ENCODE measurements around the gene CTDSPL. TPM values are rescaled to one million over a fixed set of nuclear protein-coding genes. Genes with fewer than 3 reads are reported as not detected.

Gene CTDSPL
- total and polyA plus RNA-seq, 4 donors = 21.3 to 48.0 (median 35.4) TPM

DNA sequence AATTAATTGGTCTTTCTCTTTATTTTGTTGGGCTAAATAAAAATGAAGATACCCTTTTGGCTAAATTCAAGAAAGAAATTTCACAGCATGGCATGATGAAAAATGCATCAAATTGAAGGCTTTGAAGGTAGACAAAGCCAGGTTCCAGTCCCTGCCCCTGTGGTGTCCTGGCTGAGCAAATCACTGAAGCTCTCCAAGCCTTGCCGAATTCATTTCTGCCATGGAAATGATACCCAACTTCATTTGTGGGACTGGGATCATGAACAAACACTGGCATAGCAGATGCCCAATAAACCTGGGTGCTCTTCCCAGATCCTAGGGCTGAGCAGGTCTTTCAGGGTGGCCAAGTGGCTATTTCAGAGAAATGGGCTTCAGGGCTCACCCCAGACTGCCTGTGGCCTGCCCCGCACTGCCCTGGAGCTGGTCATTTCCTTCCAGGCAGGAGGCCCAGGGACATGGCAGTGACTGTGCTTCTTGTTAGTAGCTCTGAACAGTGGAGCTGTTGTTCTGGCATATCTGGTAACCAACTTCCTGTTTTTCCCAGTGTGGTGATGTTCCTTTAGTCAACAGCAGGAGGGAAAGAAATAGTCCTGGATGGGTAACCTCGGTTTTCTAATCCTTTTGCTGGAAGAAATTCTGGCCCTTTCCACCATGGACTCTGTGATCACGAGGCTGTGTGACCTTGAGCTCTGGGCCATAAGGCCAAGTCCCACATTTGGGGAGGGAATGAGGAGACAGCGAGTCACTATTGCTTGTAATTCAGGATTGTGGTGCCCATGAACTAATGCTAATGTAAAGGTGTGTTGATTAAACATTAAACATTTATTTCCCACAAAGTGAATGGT is 47.6 kb downstream of the CTDSPL start:
- WGBS, 2 donors = 93 to 97% methylated on average over 5 of the region's 5 CpGs
- ATAC-seq (ENCODE audit: low FRiP score) (no peak), DNase-seq (no peak)
- no peaks in the 10 kb centered on the region for H3K27me3 ChIP-seq (ENCODE audit: control insufficient read depth in 1 of 2, insufficient read depth in 2 of 2, low read length in 1 of 2)
- H3K27ac ChIP-seq (ENCODE audit: low read depth in 1 of 2, low read length in 2 of 2) = no peak overlapping the region
- H3K4me1 ChIP-seq (ENCODE audit: control insufficient read depth in 1 of 2, insufficient read depth in 2 of 2, low read length in 2 of 2) = peaks cover 13 to 15% of the 10 kb centered on the region in 2 donors
- no peak overlapping the region for H3K4me3 ChIP-seq (ENCODE audit: low read length in 2 of 2)
- intact Hi-C loops (cut with DNase I) = no loop called here
- H3K36me3 ChIP-seq (ENCODE audit: control insufficient read depth in 1 of 2, insufficient read depth in 2 of 2, low read length in 1 of 2) = no peaks in the 10 kb centered on the region
- H3K9me3 ChIP-seq (ENCODE audit: control insufficient read depth, low read length) = no peaks in the 10 kb centered on the region

DNA sequence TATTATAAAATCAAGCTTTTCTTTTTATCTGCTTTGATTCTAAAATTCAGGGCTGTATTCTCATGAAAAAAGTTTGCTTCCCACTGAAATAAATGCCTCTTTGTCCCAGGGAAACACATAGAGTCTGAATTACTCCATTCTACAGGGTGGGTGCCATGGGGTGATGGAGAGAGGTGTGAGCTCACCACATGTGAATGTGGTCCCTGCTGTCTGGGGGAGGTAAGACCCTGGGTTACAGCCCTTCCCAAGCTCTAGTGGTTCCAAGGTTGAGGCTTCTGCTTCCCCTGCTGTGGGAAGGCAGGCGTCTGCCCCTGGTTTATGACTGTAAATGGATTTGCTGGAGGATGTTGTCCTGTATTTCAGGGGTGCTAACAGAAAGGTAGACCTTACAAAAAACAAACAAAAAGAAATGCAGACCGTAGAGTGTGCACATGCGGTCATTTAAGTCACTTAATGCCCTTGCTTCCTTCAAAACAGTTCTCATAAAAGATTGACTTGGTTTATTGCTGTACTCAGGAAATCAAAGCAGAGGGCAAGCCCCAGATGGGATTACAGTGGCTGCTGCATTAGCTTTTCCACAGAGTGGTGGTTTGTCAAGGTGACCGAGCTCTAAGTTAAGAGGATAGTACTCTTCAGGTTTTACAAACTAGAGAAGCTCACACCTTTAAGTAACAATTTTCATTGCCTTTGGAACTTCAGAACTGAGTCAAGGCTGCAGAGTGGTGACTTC is 49.2 kb downstream of the CTDSPL start:
- no peak overlapping the region for H3K4me3 ChIP-seq (ENCODE audit: low read length in 2 of 2)
- WGBS, 2 donors = 94% methylated on average over 4 of the region's 4 CpGs
- ATAC-seq (ENCODE audit: low FRiP score) = no peak
- intact Hi-C loops (cut with DNase I) = no loop called here
- no peak overlapping the region for H3K27ac ChIP-seq (ENCODE audit: low read depth in 1 of 2, low read length in 2 of 2)
- DNase-seq = no peak
- no peaks in the 10 kb centered on the region for H3K27me3 ChIP-seq (ENCODE audit: control insufficient read depth in 1 of 2, insufficient read depth in 2 of 2, low read length in 1 of 2)
- peaks cover 4 to 7% of the 10 kb centered on the region in 2 donors for H3K4me1 ChIP-seq (ENCODE audit: control insufficient read depth in 1 of 2, insufficient read depth in 2 of 2, low read length in 2 of 2)
- no peaks in the 10 kb centered on the region for H3K9me3 ChIP-seq (ENCODE audit: control insufficient read depth, low read length)
- H3K36me3 ChIP-seq (ENCODE audit: control insufficient read depth in 1 of 2, insufficient read depth in 2 of 2, low read length in 1 of 2) = no peaks in the 10 kb centered on the region

DNA sequence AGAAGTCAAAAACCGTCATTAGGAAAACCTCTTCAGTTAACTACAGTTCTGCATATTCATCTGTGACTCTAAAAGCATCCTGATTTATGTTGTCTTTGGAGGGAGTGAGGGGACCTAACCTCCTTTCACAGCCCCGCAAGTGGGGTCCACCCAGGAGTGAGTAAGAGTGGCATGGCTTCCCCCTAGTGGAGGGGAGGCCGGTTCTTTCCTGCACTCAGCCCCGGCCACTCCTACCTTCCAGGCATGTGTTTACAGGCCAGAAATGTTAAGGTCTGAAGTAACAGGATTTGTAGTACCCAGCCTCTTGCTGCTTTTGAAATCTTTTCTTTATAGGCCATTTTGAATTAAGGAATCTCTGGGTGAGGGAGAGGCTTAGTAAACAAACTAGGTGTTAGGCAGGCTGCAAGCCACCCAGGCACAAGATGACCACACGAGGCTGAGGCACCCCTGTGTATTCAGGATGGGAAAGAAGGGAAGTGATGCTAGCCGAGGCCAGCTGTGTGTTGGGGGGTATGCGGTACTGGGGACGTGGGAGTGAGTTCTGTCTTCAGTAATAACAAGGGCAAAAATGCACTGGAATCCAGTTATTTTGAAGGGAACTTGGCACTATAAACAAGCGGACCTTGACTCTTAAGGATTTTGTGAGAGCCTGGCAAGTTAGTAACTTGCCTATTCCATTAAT is 50.5 kb downstream of the CTDSPL start:
- Histone ChIP-seq H3K4me3 (ENCODE audit: low read length in 2 of 2) (no peak overlapping the region), H3K27me3 (ENCODE audit: control insufficient read depth in 1 of 2, insufficient read depth in 2 of 2, low read length in 1 of 2) (no peaks in the 10 kb centered on the region), H3K4me1 (ENCODE audit: control insufficient read depth in 1 of 2, insufficient read depth in 2 of 2, low read length in 2 of 2) (no peaks in the 10 kb centered on the region), H3K9me3 (ENCODE audit: control insufficient read depth, low read length) (no peaks in the 10 kb centered on the region), H3K27ac (ENCODE audit: low read depth in 1 of 2, low read length in 2 of 2) (no peak overlapping the region), H3K36me3 (ENCODE audit: control insufficient read depth in 1 of 2, insufficient read depth in 2 of 2, low read length in 1 of 2) (no peaks in the 10 kb centered on the region)
- 79 to 86% methylated on average over 9 of the region's 9 CpGs for WGBS, 2 donors
- ATAC-seq (ENCODE audit: low FRiP score) (no peak), DNase-seq (no peak)
- intact Hi-C loops (cut with DNase I) = no loop called here

DNA sequence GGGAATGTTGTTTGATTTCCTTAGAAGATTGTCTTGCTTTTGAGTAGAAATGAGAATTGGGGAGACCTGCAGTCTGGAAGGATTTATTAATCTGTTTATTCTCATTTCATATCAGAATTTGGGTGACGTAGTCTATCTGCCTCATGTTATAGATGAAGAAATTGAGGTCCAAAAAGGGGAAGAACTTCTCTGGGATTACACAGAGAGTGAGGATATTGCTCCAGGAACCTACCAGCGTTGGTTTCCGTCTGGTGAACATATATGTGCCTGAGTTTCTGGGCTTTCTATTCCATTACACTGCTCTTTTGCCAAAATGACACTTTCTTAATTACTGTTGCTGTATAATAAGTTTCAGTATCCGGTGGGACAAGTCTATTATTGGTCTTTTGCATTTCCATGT is 51.8 kb downstream of the CTDSPL start:
- H3K4me3 ChIP-seq (ENCODE audit: low read length in 2 of 2) = no peak overlapping the region
- no peak for ATAC-seq (ENCODE audit: low FRiP score)
- 96% methylated on average over 4 of the region's 4 CpGs for WGBS, 2 donors
- no peaks in the 10 kb centered on the region for H3K4me1 ChIP-seq (ENCODE audit: control insufficient read depth in 1 of 2, insufficient read depth in 2 of 2, low read length in 2 of 2)
- no peak overlapping the region for H3K27ac ChIP-seq (ENCODE audit: low read depth in 1 of 2, low read length in 2 of 2)
- intact Hi-C loops (cut with DNase I) = no loop called here
- H3K27me3 ChIP-seq (ENCODE audit: control insufficient read depth in 1 of 2, insufficient read depth in 2 of 2, low read length in 1 of 2) = no peaks in the 10 kb centered on the region
- H3K9me3 ChIP-seq (ENCODE audit: control insufficient read depth, low read length) = no peaks in the 10 kb centered on the region
- DNase-seq = no peak
- H3K36me3 ChIP-seq (ENCODE audit: control insufficient read depth in 1 of 2, insufficient read depth in 2 of 2, low read length in 1 of 2) = no peaks in the 10 kb centered on the region

DNA sequence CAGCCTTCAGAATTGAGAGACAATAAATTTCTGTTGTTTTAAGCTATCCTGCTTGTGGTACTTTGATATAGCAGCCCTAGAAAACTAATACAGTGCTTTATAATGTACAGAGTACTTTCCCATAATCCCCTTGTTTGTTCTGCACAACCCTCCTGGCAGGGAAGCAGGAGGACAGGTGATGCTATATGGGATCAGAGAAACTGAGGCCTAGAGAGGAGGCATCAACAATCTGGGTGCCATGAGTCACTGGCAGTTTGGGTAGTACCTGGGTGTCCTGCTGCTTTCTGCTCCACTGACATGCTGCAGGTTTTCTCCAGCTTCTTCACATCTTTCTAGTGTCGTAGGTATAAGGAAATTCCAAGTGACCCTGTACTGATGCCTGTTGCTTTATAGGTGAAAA is 55.0 kb downstream of the CTDSPL start:
- Histone ChIP-seq H3K27ac (ENCODE audit: low read depth in 1 of 2, low read length in 2 of 2) (no peak overlapping the region), H3K4me1 (ENCODE audit: control insufficient read depth in 1 of 2, insufficient read depth in 2 of 2, low read length in 2 of 2) (peaks cover 0 to 3% of the 10 kb centered on the region in 2 donors), H3K9me3 (ENCODE audit: control insufficient read depth, low read length) (no peaks in the 10 kb centered on the region), H3K4me3 (ENCODE audit: low read length in 2 of 2) (no peak overlapping the region), H3K27me3 (ENCODE audit: control insufficient read depth in 1 of 2, insufficient read depth in 2 of 2, low read length in 1 of 2) (no peaks in the 10 kb centered on the region), H3K36me3 (ENCODE audit: control insufficient read depth in 1 of 2, insufficient read depth in 2 of 2, low read length in 1 of 2) (no peaks in the 10 kb centered on the region)
- 91 to 98% methylated on average over 1 of the region's 1 CpG for WGBS, 2 donors
- ATAC-seq (ENCODE audit: low FRiP score) = no peak
- intact Hi-C loops (cut with DNase I) = no loop called here
- DNase-seq = no peak

DNA sequence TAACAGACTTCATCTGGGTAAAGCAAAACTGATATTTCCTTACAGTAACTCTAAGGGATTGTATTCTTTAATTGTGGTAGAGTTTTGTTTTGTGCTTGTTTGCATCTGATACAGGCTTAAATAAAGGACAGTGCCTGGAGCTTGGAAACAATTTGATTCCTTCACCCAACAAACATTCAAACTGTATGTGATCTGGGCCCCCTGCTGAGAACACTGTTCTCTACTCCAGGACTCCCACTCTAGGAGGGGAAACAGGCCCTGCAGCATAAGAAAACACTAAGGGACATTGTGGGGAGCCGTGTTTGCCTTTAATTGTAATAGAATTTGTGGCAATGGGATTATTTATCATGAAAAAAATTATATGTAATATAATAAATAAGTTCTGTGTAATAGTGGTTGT is 56.9 kb downstream of the CTDSPL start:
- peaks cover 3 to 5% of the 10 kb centered on the region in 2 donors for H3K4me1 ChIP-seq (ENCODE audit: control insufficient read depth in 1 of 2, insufficient read depth in 2 of 2, low read length in 2 of 2)
- H3K36me3 ChIP-seq (ENCODE audit: control insufficient read depth in 1 of 2, insufficient read depth in 2 of 2, low read length in 1 of 2) = no peaks in the 10 kb centered on the region
- DNase-seq = no peak
- no peaks in the 10 kb centered on the region for H3K9me3 ChIP-seq (ENCODE audit: control insufficient read depth, low read length)
- ATAC-seq (ENCODE audit: low FRiP score) = no peak
- H3K4me3 ChIP-seq (ENCODE audit: low read length in 2 of 2) = no peak overlapping the region
- H3K27ac ChIP-seq (ENCODE audit: low read depth in 1 of 2, low read length in 2 of 2) = no peak overlapping the region
- WGBS, 2 donors = 89 to 93% methylated on average over 1 of the region's 1 CpG
- no peaks in the 10 kb centered on the region for H3K27me3 ChIP-seq (ENCODE audit: control insufficient read depth in 1 of 2, insufficient read depth in 2 of 2, low read length in 1 of 2)
- intact Hi-C loops (cut with DNase I) = no loop called here

DNA sequence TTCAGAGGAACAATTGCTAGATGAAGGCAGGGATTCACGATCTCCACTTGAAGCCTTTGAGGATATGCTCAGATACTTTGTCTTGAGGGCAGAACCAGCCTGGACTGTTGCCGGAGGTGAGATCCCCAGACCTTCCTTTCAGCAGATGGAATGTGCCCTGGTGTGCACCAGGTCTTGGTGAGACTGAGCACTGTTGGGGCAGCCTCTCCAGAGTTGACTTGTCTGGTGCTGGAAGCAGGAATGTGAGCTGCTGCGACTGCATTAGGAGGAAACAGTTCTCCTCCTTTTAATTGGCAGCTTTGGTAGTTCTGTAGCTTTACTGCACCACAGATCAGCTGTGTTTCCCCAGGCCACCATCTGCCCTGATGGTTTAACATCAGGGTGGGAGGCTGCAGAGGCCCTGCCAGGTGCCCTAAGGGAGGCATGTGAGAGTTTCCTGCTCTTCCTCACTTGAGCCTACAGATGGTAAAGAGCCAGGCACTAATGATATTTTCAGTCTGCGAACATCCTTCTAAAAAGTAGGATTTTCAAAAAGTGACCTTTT is 58.5 kb downstream of the CTDSPL start:
- no peak for DNase-seq
- WGBS, 2 donors = 84 to 92% methylated on average over 4 of the region's 4 CpGs

DNA sequence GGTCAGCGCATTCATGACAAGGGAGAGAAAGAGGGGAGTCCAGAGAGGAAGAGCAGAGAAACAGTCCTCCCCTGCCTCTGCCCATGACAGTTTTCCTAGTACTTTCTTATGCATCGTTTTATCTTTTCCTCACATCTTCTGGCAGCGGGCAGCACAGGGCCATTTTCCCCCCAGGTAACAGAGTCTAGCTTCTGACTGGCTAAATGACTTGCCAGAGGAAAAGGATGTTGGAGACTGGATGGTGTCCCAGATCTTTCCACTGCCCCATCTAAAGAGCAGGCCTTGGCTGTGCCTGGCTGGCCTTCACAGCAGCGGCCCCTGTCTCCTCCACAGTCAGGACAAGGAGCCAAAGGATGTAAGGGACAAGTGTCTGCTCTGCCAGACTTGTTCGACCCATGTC is 59.3 kb downstream of the CTDSPL start:
- Histone ChIP-seq H3K27me3 (ENCODE audit: control insufficient read depth in 1 of 2, insufficient read depth in 2 of 2, low read length in 1 of 2) (no peaks in the 10 kb centered on the region), H3K4me3 (ENCODE audit: low read length in 2 of 2) (no peak overlapping the region), H3K4me1 (ENCODE audit: control insufficient read depth in 1 of 2, insufficient read depth in 2 of 2, low read length in 2 of 2) (peaks cover 3 to 5% of the 10 kb centered on the region in 2 donors), H3K9me3 (ENCODE audit: control insufficient read depth, low read length) (no peaks in the 10 kb centered on the region), H3K36me3 (ENCODE audit: control insufficient read depth in 1 of 2, insufficient read depth in 2 of 2, low read length in 1 of 2) (no peaks in the 10 kb centered on the region), H3K27ac (ENCODE audit: low read depth in 1 of 2, low read length in 2 of 2) (peak overlapping the region; percentile 17 to 86)
- 59 to 79% methylated on average over 5 of the region's 5 CpGs for WGBS, 2 donors
- DNase-seq = no peak
- intact Hi-C loops (cut with DNase I) = no loop called here
- peak; percentile 37 for ATAC-seq (ENCODE audit: low FRiP score)

More for the DNA sequence above, 58.5 kb downstream of the CTDSPL start:
- Histone ChIP-seq H3K4me3 (ENCODE audit: low read length in 2 of 2) (no peak overlapping the region), H3K27ac (ENCODE audit: low read depth in 1 of 2, low read length in 2 of 2) (no peak overlapping the region), H3K9me3 (ENCODE audit: control insufficient read depth, low read length) (no peaks in the 10 kb centered on the region), H3K4me1 (ENCODE audit: control insufficient read depth in 1 of 2, insufficient read depth in 2 of 2, low read length in 2 of 2) (peaks cover 3 to 5% of the 10 kb centered on the region in 2 donors), H3K27me3 (ENCODE audit: control insufficient read depth in 1 of 2, insufficient read depth in 2 of 2, low read length in 1 of 2) (no peaks in the 10 kb centered on the region), H3K36me3 (ENCODE audit: control insufficient read depth in 1 of 2, insufficient read depth in 2 of 2, low read length in 1 of 2) (no peaks in the 10 kb centered on the region)
- intact Hi-C loops (cut with DNase I) = no loop called here
- ATAC-seq (ENCODE audit: low FRiP score) = no peak
